ENCODE data around the gene CSN3.
"Not testable (repeated sequence)": the region's sequence is repeated elsewhere in the genome, so short reads cannot be mapped to it uniquely, and the experiment has no call there.

- TF ChIP-seq CTCF (IDR thresholded peaks at IDR 0.05; ENCODE audit: insufficient read depth, low read depth, low read length); EZH2 (IDR thresholded peaks at IDR 0.05; ENCODE audit: insufficient read depth, low read length): not testable (repeated sequence)
Measured at GRCh38 chr4:70216109-70216508, 26.3 kb upstream of the CSN3 start.

All from astrocyte (in vitro differentiated cells and primary cell).